ENCODE results near the gene SORBS2. TPM values are rescaled to one million over a fixed set of nuclear protein-coding genes. Genes with fewer than 3 reads are reported as not detected.

The SORBS2 gene
- total and polyA plus RNA-seq, 2 of the 8 experiments (the other 6 are each of a cell fraction or from before 2014, with no cell fraction given), result 73.0 to 87.1 TPM

DNA sequence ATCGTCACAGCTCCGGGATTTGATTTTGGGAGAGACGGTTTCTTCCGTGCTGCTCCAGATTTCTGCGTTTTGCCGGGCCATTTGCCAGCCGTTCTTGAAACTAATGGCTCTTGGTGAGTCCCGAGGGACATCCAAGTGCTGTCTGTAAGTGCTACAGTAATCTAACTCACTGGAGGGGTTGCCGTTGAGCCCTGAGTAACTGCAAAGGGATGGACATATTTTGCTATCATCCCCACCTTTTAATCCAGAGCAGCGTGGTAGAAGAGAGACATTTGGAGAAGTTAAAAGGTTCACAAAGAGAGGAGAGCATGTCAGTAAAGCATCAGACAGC lies 187.8 kb downstream of the SORBS2 start:
- Histone ChIP-seq H4K8ac (ENCODE audit: extremely low read depth, insufficient read depth, low read length) (no peak overlapping the region), H3K23me2 (ENCODE audit: low read depth, low read length) (no peaks in the 10 kb centered on the region), H3K56ac (replicated peaks; ENCODE audit: insufficient read length, low read depth, low read length) (no peak overlapping the region), H3K27ac (ENCODE audit: low read depth, low read length) (no peak overlapping the region), H2BK12ac (ENCODE audit: low read depth, low read length) (no peak overlapping the region), H3K4me3 (ENCODE audit: extremely low read depth in 1 of 4, insufficient read depth in 2 of 4, low read depth in 3 of 4, low read length in 4 of 4) (no peak overlapping the region), H3K23ac (ENCODE audit: insufficient read length) (no peak overlapping the region), H2AFZ (ENCODE audit: low read length) (no peak overlapping the region), H3K4me2 (ENCODE audit: insufficient read depth in 1 of 2, low read depth in 2 of 2, low read length in 2 of 2) (no peak overlapping the region), H3K14ac (ENCODE audit: insufficient read length) (no peak overlapping the region), H4K20me1 (replicated peaks in 1 of 2; ENCODE audit: control insufficient read depth in 1 of 2, insufficient read depth in 2 of 2, low read length in 2 of 2) (no peaks in the 10 kb centered on the region), H2AK5ac (ENCODE audit: low read depth, low read length) (no peak overlapping the region), H3K36me3 (ENCODE audit: control insufficient read depth in 2 of 4, insufficient read depth in 4 of 4, low read length in 3 of 4) (no peaks in the 10 kb centered on the region; a peak in 2 of 8 replicates), H2BK120ac (replicated peaks; ENCODE audit: low read depth, low read length) (no peak overlapping the region), H3K9me3 (ENCODE audit: insufficient read depth in 2 of 2, low read depth in 1 of 2, low read length in 1 of 2) (no peaks in the 10 kb centered on the region), H2BK15ac (ENCODE audit: low read length) (no peak overlapping the region), H3K27me3 (replicated peaks in 1 of 4; ENCODE audit: control insufficient read depth in 3 of 4, extremely low read depth in 1 of 4, insufficient read depth in 3 of 4, low read length in 3 of 4) (no peaks in the 10 kb centered on the region), H3K4me1 (replicated peaks in 1 of 4; ENCODE audit: control insufficient read depth in 3 of 4, insufficient read depth in 4 of 4, low read length in 3 of 4) (no peaks in the 10 kb centered on the region), H2BK20ac (ENCODE audit: low read length) (no peak overlapping the region), H4K5ac (ENCODE audit: insufficient read length, low read depth, low read length) (no peak overlapping the region), H3K79me1 (ENCODE audit: low read depth, low read length) (no peaks in the 10 kb centered on the region), H3K9ac (replicated peaks in 1 of 4; ENCODE audit: extremely low read depth in 1 of 4, low read depth in 3 of 4, low read length in 3 of 4) (no peak overlapping the region), H3K4ac (replicated peaks; ENCODE audit: insufficient read length, low read depth, low read length) (no peak overlapping the region), H3K18ac (ENCODE audit: extremely low read depth, low read length) (no peak overlapping the region), H3K79me2 (ENCODE audit: control insufficient read depth in 1 of 2, insufficient read depth in 2 of 2, low read length in 2 of 2) (no peaks in the 10 kb centered on the region), H4K91ac (replicated peaks; ENCODE audit: insufficient read length, low read length) (no peak overlapping the region), H2BK5ac (ENCODE audit: low read depth, low read length) (no peak overlapping the region)
- ChIA-PET POLR2A (ENCODE audit: partially characterized antibody) (interaction anchor here (0.6 to 0.8 kb wide), 2 partner anchors 15 to 347 kb away, joined by 3 read pairs; no protein-coding TSS in a partner anchor), CTCF (ENCODE audit: partially characterized antibody) (interaction anchor here (0.6 to 1.8 kb wide), 5 partner anchors 13 to 400 kb away, joined by 3 to 9 read pairs (median 4); no protein-coding TSS in a partner anchor)
- 98% methylated on average over 10 of the region's 10 CpGs; no CpG with 5 or more reads in 1 of the 2 experiments for WGBS, 2 experiments (ENCODE audit: extremely low coverage in 1 of 2, insufficient coverage in 1 of 2, insufficient read length in 1 of 2, insufficient replicate concordance in 2 of 2, low coverage in 1 of 2, low lambda C conversion rate in 2 of 2, missing lambda C conversion rate in 1 of 2)
- no peak for FAIRE-seq
- no peak for DNase-seq (ENCODE audit: low read depth in 1 of 2, low spot score in 2 of 2)
- TF ChIP-seq KDM5A (IDR thresholded peaks at IDR 0.05; ENCODE audit: low read length) (no peak), CEBPB (IDR thresholded peaks at IDR 0.05; ENCODE audit: low read depth, low read length) (no peak), TBP (IDR thresholded peaks at IDR 0.05; ENCODE audit: low read depth, low read length) (no peak)
